SK-N-SH treated with all-trans-retinoic acid at 6 μM for 48 hours (cell line): ENCODE data around the gene SRGAP1.

Experiments used
- CREB5 ChIP-seq: fragments of 250-450 bp; sonication (Bioruptor Pico); IDR thresholded peaks from 2 replicates; pipeline ENCODE4 v1.5.1; 2020; ENCODE audit warnings: low read depth, mild to moderate bottlenecking, moderate library complexity
- TOX ChIP-seq: fragments of 250-450 bp; sonication (Bioruptor Pico); IDR thresholded peaks from 2 replicates; pipeline ENCODE4 v1.8.0; 2021; ENCODE audit warnings: mild to moderate bottlenecking, moderate library complexity, borderline replicate concordance
- TSHZ2 ChIP-seq: fragments of 250-450 bp; sonication (Bioruptor Pico); IDR thresholded peaks from 2 replicates; pipeline ENCODE4 v1.5.0; 2020; ENCODE audit warnings: mild to moderate bottlenecking, moderate library complexity
- ZFP3 ChIP-seq: fragments of 250-450 bp; sonication (Bioruptor Pico); IDR thresholded peaks from 2 replicates; pipeline ENCODE4 v1.5.0; 2020; ENCODE audit warnings: mild to moderate bottlenecking, moderate library complexity

- TF ChIP-seq TOX (CRISPR knock-in tag) (no peak), CREB5 (CRISPR knock-in tag) (no peak), ZFP3 (CRISPR knock-in tag) (no peak), TSHZ2 (CRISPR knock-in tag) (no peak)
These were observed 208.6 kb downstream of the SRGAP1 start for GRCh38 chr12:64053117-64053516.
